MM.1S (cell line): ENCODE data around the gene ITSN2.

Experiments used
- EZH2 ChIP-seq: fragments of 300-600 bp; sonication (generic); optimal IDR thresholded peaks from 2 replicates; pipeline ENCODE3; 2017; ENCODE audit warnings: low read depth, mild to moderate bottlenecking, antibody characterized with exemption, low read length, mixed read lengths
- TF ChIP-seq, protein P1 (sequence below): fragments of 300-600 bp; sonication (generic); IDR thresholded peaks from 2 replicates; pipeline ENCODE4 v1.5.1; 2016; ENCODE audit warnings: antibody characterized with exemption, low read length, mixed read lengths

DNA sequence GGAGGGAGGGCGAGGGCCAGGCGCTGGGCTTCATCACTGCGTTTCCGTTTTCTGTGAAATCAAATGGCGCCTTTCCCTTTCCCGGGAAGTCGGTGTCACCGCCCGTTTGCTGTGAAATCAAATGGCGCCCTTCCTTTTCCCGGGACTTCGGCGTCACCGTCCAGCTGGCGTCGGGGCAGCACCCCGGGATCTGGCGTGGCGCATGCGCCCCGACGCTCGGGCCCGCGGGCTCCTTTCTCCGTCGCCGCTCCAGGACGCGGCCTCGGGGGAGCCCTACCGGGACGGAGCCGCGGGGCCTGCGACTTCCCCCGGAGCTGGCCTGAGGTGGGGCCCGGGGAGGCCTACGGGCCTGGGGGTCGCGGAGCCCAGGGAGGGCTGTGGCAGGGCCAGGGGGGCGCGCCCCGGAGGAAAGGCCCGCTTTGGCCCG, 185.5 kb downstream of the ITSN2 start, which contains the start of gene FAM228A:
- TF ChIP-seq, protein P1, sequence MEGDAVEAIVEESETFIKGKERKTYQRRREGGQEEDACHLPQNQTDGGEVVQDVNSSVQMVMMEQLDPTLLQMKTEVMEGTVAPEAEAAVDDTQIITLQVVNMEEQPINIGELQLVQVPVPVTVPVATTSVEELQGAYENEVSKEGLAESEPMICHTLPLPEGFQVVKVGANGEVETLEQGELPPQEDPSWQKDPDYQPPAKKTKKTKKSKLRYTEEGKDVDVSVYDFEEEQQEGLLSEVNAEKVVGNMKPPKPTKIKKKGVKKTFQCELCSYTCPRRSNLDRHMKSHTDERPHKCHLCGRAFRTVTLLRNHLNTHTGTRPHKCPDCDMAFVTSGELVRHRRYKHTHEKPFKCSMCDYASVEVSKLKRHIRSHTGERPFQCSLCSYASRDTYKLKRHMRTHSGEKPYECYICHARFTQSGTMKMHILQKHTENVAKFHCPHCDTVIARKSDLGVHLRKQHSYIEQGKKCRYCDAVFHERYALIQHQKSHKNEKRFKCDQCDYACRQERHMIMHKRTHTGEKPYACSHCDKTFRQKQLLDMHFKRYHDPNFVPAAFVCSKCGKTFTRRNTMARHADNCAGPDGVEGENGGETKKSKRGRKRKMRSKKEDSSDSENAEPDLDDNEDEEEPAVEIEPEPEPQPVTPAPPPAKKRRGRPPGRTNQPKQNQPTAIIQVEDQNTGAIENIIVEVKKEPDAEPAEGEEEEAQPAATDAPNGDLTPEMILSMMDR, result no peak
- TF ChIP-seq EZH2, result no peak
